Tibial nerve (tissue), 4 donors: Measurements from ENCODE around the gene TSR2.

Experiments used
- CTCF ChIP-seq, 5 experiments: fragments of 200-600 bp in 3 of 5; fragments of 450-650 bp in 2 of 5; sonication (generic) in 3 of 5; IDR thresholded peaks; one replicate each; pipeline ENCODE4 v1.5.1; 2016 to 2019; ENCODE audit warnings: antibody characterized with exemption in 5 of 5, mild to moderate bottlenecking in 3 of 5, moderate library complexity in 2 of 5
- EP300 ChIP-seq, 2 donors: sonication (generic); formaldehyde crosslinking; IDR thresholded peaks; one replicate each; pipeline ENCODE4 v1.6.1; 2017; ENCODE audit warnings: antibody characterized with exemption in 2 of 2, mild to moderate bottlenecking in 1 of 2
- POLR2A ChIP-seq, 2 donors: fragments of 450-650 bp; IDR thresholded peaks; one replicate each; pipeline ENCODE4 v1.6.1; 2017; ENCODE audit warnings: antibody characterized with exemption in 2 of 2, mild to moderate bottlenecking in 2 of 2, moderate library complexity in 2 of 2

GRCh38 chrX:54397113-54397512, 43.1 kb upstream of the TSR2 start:
- no peak for TF ChIP-seq EP300 (IDR thresholded peaks at IDR 0.05)
- TF ChIP-seq CTCF (IDR thresholded peaks at IDR 0.05), result no peak
- no peak for TF ChIP-seq POLR2A (IDR thresholded peaks at IDR 0.05)
